PFSK-1 (cell line): ENCODE results near the gene PAK2.

Experiments
- FOXP2 ChIP-seq: optimal IDR thresholded peaks from 2 replicates; pipeline ENCODE3; 2011; ENCODE audit warnings: borderline replicate concordance, control low read depth, inconsistent platforms; ENCODE audit not compliant: insufficient read depth; ENCODE audit errors: extremely low read length, extremely low read depth
- POLR2AphosphoS5 ChIP-seq: IDR thresholded peaks from 2 replicates; pipeline ENCODE4 v1.6.1; 2012; ENCODE audit warnings: low read depth, mild to moderate bottlenecking, control low read depth, low read length, moderate library complexity
- REST ChIP-seq, 2 experiments: IDR thresholded peaks; 2 replicates each; pipeline versions ENCODE4 v1.6.1 to v1.8.0; 2011 to 2012; ENCODE audit warnings: low read depth in 2 of 2, low read length in 2 of 2, control low read depth in 1 of 2, inconsistent platforms in 1 of 2, mild to moderate bottlenecking in 1 of 2, moderate library complexity in 1 of 2; ENCODE audit not compliant: insufficient read depth in 1 of 2
- SIN3A ChIP-seq: IDR thresholded peaks from 2 replicates; pipeline ENCODE4 v1.6.1; 2012; ENCODE audit warnings: mild to moderate bottlenecking, low read length, moderate library complexity, borderline replicate concordance; ENCODE audit not compliant: insufficient read depth
- TAF1 ChIP-seq: IDR thresholded peaks from 2 replicates; pipeline ENCODE4 v1.6.1; 2012; ENCODE audit warnings: low read length, control low read depth, borderline replicate concordance; ENCODE audit not compliant: insufficient read depth

Gene PAK2

GRCh38 chr3:196711838-196712513 is 27.7 kb upstream of the PAK2 start, which contains the start of the genes CEP19 and PIGX:
Gene CEP19 (minus strand): TSS chr3:196712250. CDS start chr3:196708657, 3,593 bp downstream.
Gene PIGX (plus strand): TSS chr3:196712377.
- TF ChIP-seq POLR2AphosphoS5 (peak; percentile 67), FOXP2 (peak; percentile 6), REST (IDR thresholded peaks at IDR 0.05; ENCODE audit: insufficient read depth in 1 of 2, low read depth in 2 of 2, low read length in 2 of 2) (0 out of 4 replicates have a peak, but pooled peaks of 1 of the 2 experiments have one; percentile 16), TAF1 (no peak), SIN3A (peak; percentile 29; the same call in 1 of the 2 replicates)

GRCh38 chr3:196712514-196713413 is 26.9 kb upstream of the PAK2 start:
- no peak for TF ChIP-seq FOXP2
- TF ChIP-seq TAF1 = no peak
- TF ChIP-seq POLR2AphosphoS5 = no peak
- TF ChIP-seq SIN3A = no peak
- TF ChIP-seq REST (IDR thresholded peaks at IDR 0.05; ENCODE audit: insufficient read depth in 1 of 2, low read depth in 2 of 2, low read length in 2 of 2) = no peak

GRCh38 chr3:196721097-196721496 is 18.6 kb upstream of the PAK2 start:
- TF ChIP-seq POLR2AphosphoS5 (no peak), TAF1 (no peak), REST (IDR thresholded peaks at IDR 0.05; ENCODE audit: insufficient read depth in 1 of 2, low read depth in 2 of 2, low read length in 2 of 2) (no peak), FOXP2 (no peak), SIN3A (no peak)

- TF ChIP-seq SIN3A (no peak), FOXP2 (no peak), REST (IDR thresholded peaks at IDR 0.05; ENCODE audit: insufficient read depth in 1 of 2, low read depth in 2 of 2, low read length in 2 of 2) (no peak), TAF1 (no peak), POLR2AphosphoS5 (no peak)
Observed at GRCh38 chr3:196726788-196727675, 12.6 kb upstream of the PAK2 start.
